HCT116 (cell line): ENCODE measurements around the gene PRORP. TPM values are rescaled to one million over a fixed set of nuclear protein-coding genes. Genes with fewer than 3 reads are reported as not detected.

Experiments
- ATAC-seq: fragments of 200-7000 bp; cut with Tn5 transposase; 2 replicates; pipeline ENCODE4 v1.9.1; 2020; ENCODE audit warnings: mild to moderate bottlenecking, moderate library complexity
- BruUV-seq: library from RNA; stranded (reverse); fragments of 400-500 nt; replicated peaks from 2 replicates; lab custom pipeline; 2021; lab: Mats Ljungman, UMichigan
- CTCF ChIA-PET: fragments of 300-600 bp; sonication (Branson Sonifier 250); formaldehyde crosslinking; loops from one replicate; lab custom pipeline; 2021; ENCODE audit warnings: antibody characterized with exemption; lab: Charles Lee
- POLR2A ChIA-PET: fragments of 300-600, 350-600 bp; sonication (Branson Sonifier 250); formaldehyde crosslinking; loops from one replicate; lab custom pipeline; 2021; ENCODE audit warnings: antibody characterized with exemption; lab: Charles Lee
- RAD21 ChIA-PET, 2 experiments: fragments of 300-600 bp; sonication (Branson Sonifier 250); formaldehyde crosslinking; loops; one replicate each; lab custom pipeline; 2023; ENCODE audit warnings: low total read pairs in 2 of 2; ENCODE audit not compliant: uncharacterized antibody in 2 of 2, unreplicated experiment in 2 of 2, low non-redundant PET in 1 of 2; lab: Charles Lee
- DNase-seq: peaks from one replicate; pipeline ENCODE4 v3.0.0-alpha.2; 2010; ENCODE audit warnings: low read depth, low spot score
- H2AFZ ChIP-seq: fragments of 200-600 bp; shearing (Covaris generic), sonication (generic); 2 replicates; pipeline ENCODE4 v1.6.1; 2017; ENCODE audit warnings: low read depth, mixed run types, mixed read lengths, antibody characterized with exemption, low read length; ENCODE audit not compliant: poor library complexity, severe bottlenecking
- H3K27ac ChIP-seq: 2 replicates; pipeline ENCODE4 v1.5.1; 2012; ENCODE audit warnings: low read depth, low read length
- H3K27me3 ChIP-seq: fragments of 200-600 bp; sonication (generic); 2 replicates; pipeline ENCODE4 v1.6.1; 2016; ENCODE audit warnings: mixed run types, low read length, mixed read lengths; ENCODE audit not compliant: insufficient read depth
- H3K36me3 ChIP-seq, 2 experiments: fragments of 200-500 bp in 1 of 2; fragments of 200-600 bp in 1 of 2; sonication (Bioruptor generic) in 1 of 2; sonication (generic) in 1 of 2; 2 replicates each; pipeline versions ENCODE4 v1.5.1 to v1.6.1; 2014 to 2016; ENCODE audit warnings: low read length in 2 of 2, inconsistent platforms in 1 of 2, mixed read lengths in 1 of 2, mixed run types in 1 of 2; ENCODE audit not compliant: insufficient read depth in 2 of 2, control insufficient read depth in 1 of 2
- H3K4me1 ChIP-seq, 2 experiments: fragments of 200-600 bp in 1 of 2; sonication (generic) in 1 of 2; 2 replicates each; pipeline versions ENCODE4 v1.5.1 to v1.6.1; 2012 to 2017; ENCODE audit warnings: low read length in 2 of 2, inconsistent platforms in 1 of 2, mild to moderate bottlenecking in 1 of 2, mixed read lengths in 1 of 2, mixed run types in 1 of 2, moderate library complexity in 1 of 2; ENCODE audit not compliant: insufficient read depth in 2 of 2, control insufficient read depth in 1 of 2
- H3K4me2 ChIP-seq: fragments of 200-600 bp; sonication (generic); 2 replicates; pipeline ENCODE4 v1.6.1; 2017; ENCODE audit warnings: mixed run types, low read length, mixed read lengths
- H3K4me3 ChIP-seq, 2 experiments: fragments of 200-600 bp in 1 of 2; sonication (generic) in 1 of 2; replicated peaks in 1 of 2; 2 replicates each; pipeline ENCODE4 v1.5.1; 2011 to 2016; ENCODE audit warnings: low read length in 2 of 2, control low read depth in 1 of 2, low read depth in 1 of 2, mild to moderate bottlenecking in 1 of 2, mixed read lengths in 1 of 2, mixed run types in 1 of 2
- H3K79me2 ChIP-seq: fragments of 200-600 bp; sonication (generic); 2 replicates; pipeline ENCODE4 v1.6.1; 2017; ENCODE audit warnings: mild to moderate bottlenecking, mixed run types, low read length, moderate library complexity, mixed read lengths; ENCODE audit not compliant: insufficient read depth
- H3K9ac ChIP-seq: fragments of 200-600 bp; sonication (generic); 2 replicates; pipeline ENCODE4 v1.6.1; 2016; ENCODE audit warnings: low read length, mixed read lengths
- H3K9me2 ChIP-seq: fragments of 200-600 bp; sonication (generic), shearing (Covaris generic); 2 replicates; pipeline ENCODE4 v1.6.1; 2017; ENCODE audit warnings: mixed run types, mild to moderate bottlenecking, moderate library complexity; ENCODE audit not compliant: insufficient read depth
- H3K9me3 ChIP-seq, 2 experiments: fragments of 200-500 bp in 1 of 2; fragments of 200-600 bp in 1 of 2; sonication (Bioruptor generic) in 1 of 2; sonication (generic) in 1 of 2; 2 replicates each; pipeline ENCODE4 v1.6.1; 2014 to 2017; ENCODE audit warnings: low read length in 2 of 2, mixed read lengths in 2 of 2, inconsistent platforms in 1 of 2, low read depth in 1 of 2, mild to moderate bottlenecking in 1 of 2, mixed run types in 1 of 2, moderate library complexity in 1 of 2; ENCODE audit not compliant: control insufficient read depth in 1 of 2, insufficient read depth in 1 of 2
- H4K20me1 ChIP-seq: fragments of 200-600 bp; sonication (generic), shearing (Covaris generic); 2 replicates; pipeline ENCODE4 v1.6.1; 2017; ENCODE audit warnings: mixed run types, mild to moderate bottlenecking, moderate library complexity; ENCODE audit not compliant: insufficient read depth
- CEBPB ChIP-seq: IDR thresholded peaks from 2 replicates; pipeline ENCODE4 v1.6.1; 2012; ENCODE audit warnings: low read depth
- CTCF ChIP-seq, 3 experiments: fragments of 200-600 bp in 1 of 3; sonication (generic) in 1 of 3; IDR thresholded peaks in 2 of 3; conservative IDR thresholded peaks in 1 of 3; 2 replicates each; pipeline ENCODE4 v1.5.1; 2012 to 2017; ENCODE audit warnings: low read depth in 2 of 3, low read length in 2 of 3, antibody characterized with exemption in 1 of 3, borderline replicate concordance in 1 of 3, control low read depth in 1 of 3, mild to moderate bottlenecking in 1 of 3, mixed read lengths in 1 of 3, mixed run types in 1 of 3, moderate library complexity in 1 of 3; ENCODE audit not compliant: insufficient read depth in 1 of 3
- ELF1 ChIP-seq: IDR thresholded peaks from 2 replicates; pipeline ENCODE4 v1.6.1; 2012; ENCODE audit warnings: low read depth, borderline replicate concordance
- FOSL1 ChIP-seq: IDR thresholded peaks from 2 replicates; pipeline ENCODE4 v1.6.1; 2012; ENCODE audit warnings: low read depth
- JUND ChIP-seq: IDR thresholded peaks from 2 replicates; pipeline ENCODE4 v1.6.1; 2012
- MAX ChIP-seq: IDR thresholded peaks from 2 replicates; pipeline ENCODE4 v1.6.1; 2012
- POLR2A ChIP-seq: IDR thresholded peaks from 2 replicates; pipeline ENCODE4 v1.7.0; 2011; ENCODE audit warnings: borderline replicate concordance; ENCODE audit not compliant: insufficient read depth, insufficient read length; ENCODE audit errors: extremely low read depth
- REST ChIP-seq: IDR thresholded peaks from 2 replicates; pipeline ENCODE4 v1.6.1; 2012; ENCODE audit warnings: low read depth
- SP1 ChIP-seq: IDR thresholded peaks from 2 replicates; pipeline ENCODE4 v1.6.1; 2012; ENCODE audit warnings: low read depth
- SRF ChIP-seq: IDR thresholded peaks from 2 replicates; pipeline ENCODE4 v1.6.1; 2012; ENCODE audit warnings: low read depth
- ZNF274 ChIP-seq: fragments of 200-500 bp; sonication (Bioruptor generic); IDR thresholded peaks from 2 replicates; pipeline ENCODE4 v1.6.1; 2014; ENCODE audit warnings: mild to moderate bottlenecking, low read depth, low read length, inconsistent platforms
- intact Hi-C: fragments of 100-400 bp; cut with micrococcal nuclease; formaldehyde crosslinking; loops from 2 replicates; pipeline ENCODE4 v1.10.0; 2022
- total RNA-seq: library from RNA; stranded (reverse); gene quantifications from one replicate; pipeline ENCODE4 v1.2.1, GENCODE V29; 2021; ENCODE audit not compliant: unreplicated experiment
- TF ChIP-seq, protein P1 (sequence below): IDR thresholded peaks from 2 replicates; pipeline ENCODE4 v1.6.1; 2011; ENCODE audit warnings: mild to moderate bottlenecking, low read length, moderate library complexity; ENCODE audit not compliant: insufficient replicate concordance; ENCODE audit errors: extremely low read depth

The PRORP gene
- total RNA-seq, 1 experiment from 2014 or later: 28.0 TPM

GRCh38 chr14:35158491-35158890 is 36.1 kb downstream of the PRORP start:
- H3K9ac ChIP-seq: no peak overlapping the region
- TF ChIP-seq MAX (no peak), FOSL1 (no peak), CTCF (IDR thresholded peaks at IDR 0.05 in 2 of 3, conservative IDR thresholded peaks at IDR 0.05 in 1 of 3; ENCODE audit: borderline replicate concordance in 1 of 3, insufficient read depth in 1 of 3, low read depth in 2 of 3, low read length in 2 of 3) (no peak), SRF (no peak), ELF1 (no peak), REST (no peak), ZNF274 (no peak), JUND (no peak), CEBPB (no peak), SP1 (no peak), POLR2A (no peak)
- TF ChIP-seq, protein P1, sequence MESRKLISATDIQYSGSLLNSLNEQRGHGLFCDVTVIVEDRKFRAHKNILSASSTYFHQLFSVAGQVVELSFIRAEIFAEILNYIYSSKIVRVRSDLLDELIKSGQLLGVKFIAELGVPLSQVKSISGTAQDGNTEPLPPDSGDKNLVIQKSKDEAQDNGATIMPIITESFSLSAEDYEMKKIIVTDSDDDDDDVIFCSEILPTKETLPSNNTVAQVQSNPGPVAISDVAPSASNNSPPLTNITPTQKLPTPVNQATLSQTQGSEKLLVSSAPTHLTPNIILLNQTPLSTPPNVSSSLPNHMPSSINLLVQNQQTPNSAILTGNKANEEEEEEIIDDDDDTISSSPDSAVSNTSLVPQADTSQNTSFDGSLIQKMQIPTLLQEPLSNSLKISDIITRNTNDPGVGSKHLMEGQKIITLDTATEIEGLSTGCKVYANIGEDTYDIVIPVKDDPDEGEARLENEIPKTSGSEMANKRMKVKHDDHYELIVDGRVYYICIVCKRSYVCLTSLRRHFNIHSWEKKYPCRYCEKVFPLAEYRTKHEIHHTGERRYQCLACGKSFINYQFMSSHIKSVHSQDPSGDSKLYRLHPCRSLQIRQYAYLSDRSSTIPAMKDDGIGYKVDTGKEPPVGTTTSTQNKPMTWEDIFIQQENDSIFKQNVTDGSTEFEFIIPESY: no peak
- TF ChIP-seq, all 23 proteins: peak for 0
- POLR2A ChIA-PET: no interaction called here
- no peaks in the 10 kb centered on the region for H3K9me3 ChIP-seq
- no peaks in the 10 kb centered on the region for H4K20me1 ChIP-seq
- H3K9me2 ChIP-seq: no peaks in the 10 kb centered on the region
- ATAC-seq (no peak), DNase-seq (no peak)
- H3K4me1 ChIP-seq: peaks cover 12 to 22% of the 10 kb centered on the region in 2 experiments
- CTCF ChIA-PET: no interaction called here
- H3K79me2 ChIP-seq: peaks cover 6% of the 10 kb centered on the region; the same call in 1 of the 2 replicates
- no TSS peak for BruUV-seq
- H3K27ac ChIP-seq: no peak overlapping the region
- no peaks in the 10 kb centered on the region for H3K36me3 ChIP-seq
- H3K4me2 ChIP-seq: no peak overlapping the region
- no peaks in the 10 kb centered on the region for H3K27me3 ChIP-seq
- RAD21 ChIA-PET: no interaction called here
- intact Hi-C loops: no loop called here
- H2AFZ ChIP-seq: no peak overlapping the region
- no peak overlapping the region for H3K4me3 ChIP-seq
